Effector memory CD4-positive, alpha-beta T cell (primary cell): ENCODE data around the gene ORMDL1.

Experiments used
- DNase-seq, 3 donors: peaks; one replicate each; pipeline ENCODE4 v3.0.0-alpha.2; 2020
- H3K27ac ChIP-seq: 2 replicates; pipeline ENCODE4 v1.7.0; 2013; ENCODE audit warnings: mild to moderate bottlenecking, low read length, moderate library complexity; ENCODE audit not compliant: insufficient read depth, poor library complexity, severe bottlenecking
- H3K27me3 ChIP-seq: replicated peaks from 2 replicates; pipeline ENCODE4 v1.7.0; 2013; ENCODE audit warnings: mild to moderate bottlenecking, low read length; ENCODE audit not compliant: insufficient read depth, control insufficient read depth, poor library complexity, severe bottlenecking
- H3K36me3 ChIP-seq: 2 replicates; pipeline ENCODE4 v1.7.0; 2013; ENCODE audit warnings: mild to moderate bottlenecking, low read length, moderate library complexity; ENCODE audit not compliant: control insufficient read depth, insufficient read depth
- H3K4me1 ChIP-seq: 2 replicates; pipeline ENCODE4 v1.7.0; 2013; ENCODE audit warnings: low read length, mild to moderate bottlenecking; ENCODE audit not compliant: control insufficient read depth, insufficient read depth, poor library complexity, severe bottlenecking
- H3K4me3 ChIP-seq: 2 replicates; pipeline ENCODE4 v1.7.0; 2013; ENCODE audit warnings: low read length, low read depth, mild to moderate bottlenecking; ENCODE audit not compliant: insufficient read depth, poor library complexity, severe bottlenecking
- H3K9me3 ChIP-seq: 2 replicates; pipeline ENCODE4 v1.7.0; 2013; ENCODE audit warnings: mild to moderate bottlenecking, low read length, moderate library complexity; ENCODE audit not compliant: control insufficient read depth

Gene ORMDL1

DNA sequence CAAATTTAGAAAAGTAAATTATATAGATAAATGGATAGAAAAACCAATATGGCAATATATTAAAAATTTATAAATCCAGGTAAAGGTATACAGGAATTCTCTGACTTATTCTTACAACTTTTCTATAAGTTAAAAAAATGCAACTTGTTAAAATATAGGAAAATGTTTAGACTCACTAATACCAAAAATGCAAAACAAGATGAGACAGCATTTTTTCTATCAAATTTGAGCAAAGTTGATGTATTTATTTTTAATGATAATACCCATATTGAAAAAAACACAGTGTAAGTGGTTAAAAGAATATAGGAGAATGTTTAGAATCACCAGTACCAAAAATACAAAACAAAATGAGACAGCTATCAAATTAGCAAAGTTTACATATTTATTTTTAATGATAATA lies 57.3 kb downstream of the ORMDL1 start:
- H3K36me3 ChIP-seq: no peaks in the 10 kb centered on the region
- H3K4me1 ChIP-seq: no peaks in the 10 kb centered on the region
- no peaks in the 10 kb centered on the region for H3K27me3 ChIP-seq
- H3K9me3 ChIP-seq: no peaks in the 10 kb centered on the region
- no peak overlapping the region for H3K27ac ChIP-seq
- no peak for DNase-seq
- H3K4me3 ChIP-seq: no peak overlapping the region

- Histone ChIP-seq H3K36me3 (no peaks in the 10 kb centered on the region), H3K27ac (no peak overlapping the region), H3K27me3 (no peaks in the 10 kb centered on the region), H3K9me3 (no peaks in the 10 kb centered on the region), H3K4me1 (no peaks in the 10 kb centered on the region), H3K4me3 (no peak overlapping the region)
- no peak for DNase-seq
These were observed 57.9 kb downstream of the ORMDL1 start for GRCh38 chr2:189726271-189726670.

GRCh38 chr2:189723192-189723591 lies 60.9 kb downstream of the ORMDL1 start:
- Histone ChIP-seq H3K4me3 (no peak overlapping the region), H3K27ac (no peak overlapping the region), H3K27me3 (no peaks in the 10 kb centered on the region), H3K36me3 (no peaks in the 10 kb centered on the region), H3K9me3 (no peaks in the 10 kb centered on the region), H3K4me1 (no peaks in the 10 kb centered on the region)
- no peak for DNase-seq
